HG02943 (cell line): Measurements from ENCODE around the gene NES.

Experiments
- ATAC-seq: cut with Tn5 transposase; IDR thresholded peaks from one replicate; pipeline ENCODE4 v1.9.1; 2021; ENCODE audit warnings: mild to moderate bottlenecking, low read depth, moderate library complexity; ENCODE audit not compliant: unreplicated experiment

Gene NES

GRCh38 chr1:156676820-156677615, at the start of gene NES:
TSS of gene NES (minus strand) at chr1:156677407. CDS start at chr1:156677264, 143 bp downstream.
- ATAC-seq, result no peak

DNA sequence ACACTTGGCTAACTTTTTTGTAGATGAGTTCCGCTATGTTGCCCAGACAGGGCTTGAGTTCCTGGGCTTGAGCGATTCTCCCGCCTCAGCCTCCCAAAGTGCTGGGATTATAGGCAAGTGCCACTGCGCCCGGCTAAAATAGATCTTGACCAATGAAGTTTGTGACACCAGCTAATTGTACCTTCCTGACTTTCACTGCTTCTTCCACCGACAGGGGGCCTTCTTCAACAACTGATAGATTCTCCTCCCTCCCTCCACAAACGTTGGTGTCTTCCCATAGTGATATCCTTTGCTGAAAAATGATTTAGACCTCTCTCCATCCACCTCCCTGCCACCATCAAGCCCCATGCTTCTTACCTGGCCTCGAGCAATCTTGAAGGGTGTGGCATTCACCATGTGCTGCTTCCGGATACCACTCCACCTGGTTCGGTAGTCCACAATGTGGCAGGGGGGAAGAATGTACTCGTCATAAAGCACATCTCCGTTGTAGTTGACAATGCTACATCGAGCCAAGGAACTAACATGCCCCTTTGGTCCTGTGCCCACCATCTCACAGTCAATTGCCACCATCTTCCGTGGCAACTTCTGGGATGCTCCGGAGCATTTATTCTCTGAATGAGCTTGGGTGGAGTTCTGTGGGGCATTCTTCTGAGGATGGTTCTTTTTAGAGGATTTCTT, 49.5 kb upstream of the NES start:
- no peak for ATAC-seq

GRCh38 chr1:156725683-156726280, 48.6 kb upstream of the NES start:
- ATAC-seq, result no peak

- no peak for ATAC-seq
Observed at GRCh38 chr1:156721535-156721934, 44.3 kb upstream of the NES start.

- ATAC-seq, result no peak
Observed at GRCh38 chr1:156721131-156721530, 43.9 kb upstream of the NES start.

GRCh38 chr1:156717351-156717750, 40.1 kb upstream of the NES start:
- ATAC-seq, result no peak

GRCh38 chr1:156714830-156715229, 37.6 kb upstream of the NES start:
- ATAC-seq, result no peak

DNA sequence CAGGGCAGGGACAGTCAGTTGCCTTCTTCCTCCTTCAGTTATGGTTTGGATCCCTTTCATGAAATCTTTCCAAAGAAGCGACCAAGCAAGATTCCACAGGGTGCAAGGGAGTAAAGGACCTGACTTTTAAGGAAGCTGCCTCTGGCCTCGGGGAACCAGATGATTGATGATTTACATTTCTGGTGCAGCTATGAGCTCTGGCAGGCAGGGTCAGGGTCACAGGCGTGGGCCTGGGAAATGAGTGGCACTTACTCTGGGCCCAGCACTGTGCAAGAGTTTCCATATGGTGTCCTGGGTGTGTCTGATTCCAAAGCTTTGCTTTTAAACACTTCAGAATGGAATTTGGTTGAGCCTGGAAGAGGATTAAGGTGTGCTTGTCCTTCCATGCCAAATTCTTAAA, 35.4 kb upstream of the NES start:
- ATAC-seq, result no peak

DNA sequence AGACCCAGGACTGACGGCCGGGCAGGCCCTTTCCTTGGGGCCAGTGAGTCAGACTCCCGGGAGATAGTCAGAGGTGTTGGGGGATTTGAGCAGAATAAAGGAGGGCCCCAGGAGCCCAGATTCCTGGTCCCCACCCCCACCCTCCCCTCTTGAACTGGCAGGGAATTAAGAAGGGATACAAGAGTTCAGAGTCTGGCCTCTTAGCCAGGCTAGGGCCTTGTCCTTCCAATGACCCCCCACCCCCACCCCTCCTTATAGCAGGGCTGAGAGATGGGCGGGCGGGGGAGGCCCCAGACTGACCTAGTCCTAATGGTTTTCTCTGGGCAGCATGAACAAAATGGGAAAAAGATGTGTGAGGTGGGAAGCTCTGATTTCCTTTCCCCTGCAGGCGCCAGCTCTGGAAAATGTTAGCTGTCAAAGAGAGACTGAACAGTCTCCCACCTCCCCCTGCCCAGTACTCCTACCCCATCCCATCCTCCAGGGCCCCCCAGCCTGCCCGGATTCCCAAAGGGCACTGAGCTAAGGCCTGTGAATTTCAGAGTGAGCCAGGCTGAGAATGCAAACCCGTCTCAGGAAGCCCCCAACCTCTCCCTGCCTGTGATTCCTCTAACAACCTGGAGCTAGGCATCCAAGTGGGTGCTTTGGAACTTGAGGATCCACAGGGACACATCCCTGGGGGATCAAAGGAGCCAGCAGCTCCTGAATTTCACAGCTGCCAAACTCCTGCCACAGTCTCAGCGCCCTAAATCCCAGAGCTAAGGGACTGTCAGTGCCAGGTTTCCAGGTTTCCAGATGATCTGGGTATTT, 34.0 kb upstream of the NES start:
- no peak for ATAC-seq

GRCh38 chr1:156709757-156710489, 32.7 kb upstream of the NES start:
- ATAC-seq, result no peak

- ATAC-seq, result no peak
Observed at GRCh38 chr1:156709031-156709430, 31.8 kb upstream of the NES start.

GRCh38 chr1:156708218-156708661, 31.0 kb upstream of the NES start:
- ATAC-seq, result no peak

DNA sequence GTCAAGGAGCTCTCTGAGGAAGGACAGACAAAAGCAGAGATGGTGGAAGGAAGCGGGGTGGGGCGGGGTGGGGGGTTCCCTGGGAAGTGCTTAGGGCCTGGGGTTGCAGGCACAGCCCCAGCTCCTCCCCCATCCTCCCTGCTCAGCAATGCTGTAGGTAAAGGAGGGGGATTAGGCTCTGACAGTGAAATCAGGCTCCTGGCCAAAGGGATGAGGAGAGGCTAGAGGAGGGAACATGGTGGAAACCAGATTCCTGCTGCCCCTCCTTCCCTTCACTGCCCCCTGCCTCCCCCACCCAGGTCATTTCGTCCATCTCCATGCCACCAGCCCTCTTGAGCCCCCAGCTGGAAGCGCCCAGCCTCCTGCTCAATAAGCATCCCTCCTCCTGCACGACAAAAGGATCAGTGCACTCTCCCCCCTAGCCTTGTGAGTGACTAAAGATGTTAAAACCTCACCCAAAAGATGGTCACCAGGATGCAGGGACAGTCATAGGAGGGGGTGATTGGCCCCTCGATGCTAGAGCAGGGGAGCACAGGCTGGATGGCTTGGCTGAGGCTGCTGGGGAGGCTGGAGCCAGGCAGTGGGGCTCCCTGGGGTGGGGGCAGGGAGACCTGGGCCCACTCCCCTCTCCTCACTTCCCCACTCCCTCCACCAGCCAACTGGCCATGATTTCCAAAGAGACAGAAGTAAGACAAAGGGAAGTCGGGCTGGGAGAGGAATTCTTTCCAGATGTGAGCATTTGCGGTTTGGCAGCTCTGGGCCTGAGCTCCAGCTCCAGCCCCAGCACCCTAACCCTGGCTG, 30.4 kb upstream of the NES start:
- no peak for ATAC-seq

DNA sequence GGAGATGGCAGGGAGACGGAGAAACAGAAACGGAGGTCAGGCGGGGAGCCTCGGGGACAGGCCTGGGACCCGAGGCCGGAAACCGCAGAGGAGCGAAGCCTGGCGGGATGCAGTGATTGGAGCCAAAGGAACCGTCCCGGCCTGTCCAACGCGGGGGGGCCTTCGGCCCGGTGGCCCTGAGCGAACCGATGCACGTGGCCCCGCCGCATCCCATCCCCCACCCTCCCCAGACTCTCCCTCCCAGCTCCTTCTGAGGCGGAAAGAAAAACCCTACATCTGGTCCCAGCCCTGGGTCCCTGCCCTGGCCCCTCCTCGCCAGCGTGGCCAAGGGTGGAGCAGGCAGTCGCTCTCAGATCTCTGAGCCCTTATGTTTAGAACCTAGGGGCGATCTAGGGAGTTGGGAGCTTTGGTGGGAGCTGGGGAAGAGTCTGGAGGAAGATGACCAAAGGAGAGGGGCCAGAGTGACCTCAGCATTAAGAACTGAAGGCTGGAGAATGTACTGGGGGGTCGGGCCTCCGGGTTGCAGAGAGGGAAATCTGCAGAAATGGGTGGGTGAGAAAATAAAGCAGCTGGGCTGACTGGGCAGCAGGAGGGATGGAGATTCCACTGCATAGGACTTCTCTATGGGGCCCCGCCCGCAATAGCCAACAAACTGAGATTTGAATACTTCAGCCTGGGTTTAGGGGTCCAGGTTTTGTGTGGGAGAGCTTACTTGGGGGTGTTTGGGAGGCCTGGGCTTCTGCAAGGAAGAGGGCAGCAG, 29.6 kb upstream of the NES start:
- ATAC-seq, result no peak

GRCh38 chr1:156705918-156706656, 28.9 kb upstream of the NES start:
- no peak for ATAC-seq

DNA sequence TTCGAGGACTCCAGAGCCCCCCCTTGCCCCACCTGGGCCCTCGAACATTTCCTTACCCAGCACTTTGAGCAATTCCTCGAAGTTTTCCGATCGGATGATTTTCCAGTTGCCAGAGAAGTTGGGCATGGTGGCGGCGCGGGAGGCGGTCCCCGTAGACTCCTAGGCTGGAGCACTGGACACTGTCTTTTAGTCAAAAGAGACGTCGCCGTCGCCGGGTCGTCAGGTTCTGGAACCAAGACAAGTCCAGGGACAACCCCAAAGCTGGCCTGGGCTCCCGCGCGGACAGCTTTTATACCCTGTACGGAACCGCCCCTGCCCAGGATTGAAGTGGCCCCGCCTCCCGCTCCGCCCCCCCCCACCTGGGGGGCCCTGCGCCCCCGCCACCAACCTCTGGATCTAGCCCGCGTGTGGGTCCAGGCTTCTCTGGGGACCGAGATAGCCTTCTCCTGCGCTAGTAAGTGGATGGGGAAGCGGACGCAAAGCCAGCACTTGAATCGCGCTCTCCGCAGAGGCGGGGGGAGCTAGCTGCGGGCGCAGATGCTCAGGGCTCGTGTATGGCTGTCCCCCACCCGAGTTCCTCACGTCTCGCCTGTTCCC, 28.2 kb upstream of the NES start, which contains the start of gene CRABP2:
Gene CRABP2, minus strand, starts transcription at position 263 of the 597 bp plus-strand sequence. Its CDS starts 137 bp downstream, at position 126.
- ATAC-seq, result no peak

- ATAC-seq, result no peak
Observed at GRCh38 chr1:156704930-156705320, 27.7 kb upstream of the NES start.
